ENCODE results near the gene TICAM1. TPM values are rescaled to one million over a fixed set of nuclear protein-coding genes. Genes with fewer than 3 reads are reported as not detected.
"Not testable (repeated sequence)": the region's sequence is repeated elsewhere in the genome, so short reads cannot be mapped to it uniquely, and the experiment has no call there.

Gene TICAM1
- total RNA-seq, 1 experiment from 2014 or later = 0.48 TPM

DNA sequence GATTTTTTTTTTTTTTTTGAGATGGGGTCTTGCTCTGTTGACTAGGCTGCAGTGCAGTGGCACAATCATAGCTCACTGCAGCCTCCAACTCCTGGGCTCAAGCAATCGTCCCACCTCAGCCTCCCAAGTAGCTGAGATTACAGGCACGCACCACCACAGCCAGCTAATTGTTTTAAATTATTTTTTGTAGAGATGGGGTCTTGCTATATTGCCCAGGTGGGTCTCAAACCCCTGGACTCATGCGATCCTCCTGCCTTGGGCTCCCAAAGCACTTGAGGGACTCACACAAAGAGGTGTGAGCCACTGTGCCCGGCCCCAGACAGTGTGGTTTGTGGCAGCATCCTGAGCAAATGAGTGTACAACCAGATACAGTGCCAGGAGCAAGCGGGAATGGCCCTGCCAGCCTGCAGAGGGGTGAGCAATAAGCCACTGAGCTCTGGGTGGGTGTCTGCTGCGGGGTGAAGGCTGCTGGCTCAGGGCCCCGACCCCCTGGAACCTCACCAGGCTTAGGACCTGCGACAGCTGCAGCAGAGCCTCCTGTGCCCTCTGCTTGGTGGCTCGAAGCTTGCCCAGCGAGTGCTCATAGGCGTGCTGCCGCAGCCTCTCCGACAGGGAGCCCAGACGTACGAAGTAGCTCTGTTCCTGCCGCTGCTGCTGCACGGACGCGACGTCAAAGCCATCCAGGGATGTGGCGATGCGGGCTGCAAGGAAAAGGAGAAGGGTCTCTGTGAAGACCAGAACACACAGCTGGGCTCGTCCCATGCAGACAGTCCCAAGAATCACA lies 15.9 kb upstream of the TICAM1 start:
- Histone ChIP-seq H2BK12ac (ENCODE audit: insufficient read length, low read depth, low read length) (no peak overlapping the region), H3K27me3 (ENCODE audit: insufficient read depth, low read length) (no peaks in the 10 kb centered on the region), H3K79me2 (ENCODE audit: insufficient read depth, low read length) (no peaks in the 10 kb centered on the region), H3K23me2 (ENCODE audit: insufficient read length, low read depth, low read length, poor library complexity, severe bottlenecking) (no peaks in the 10 kb centered on the region), H3K4ac (ENCODE audit: low read depth, low read length) (no peak overlapping the region), H3K9ac (ENCODE audit: extremely low read depth, insufficient read length, low read length) (no peak overlapping the region), H3K9me3 (ENCODE audit: control insufficient read depth, low read depth, low read length) (no peaks in the 10 kb centered on the region), H2BK20ac (ENCODE audit: low read depth, low read length, poor library complexity, severe bottlenecking) (no peak overlapping the region), H2BK120ac (ENCODE audit: low read depth, low read length, poor library complexity, severe bottlenecking) (no peak overlapping the region), H4K5ac (ENCODE audit: insufficient read length, low read depth, low read length) (no peak overlapping the region), H2AK5ac (ENCODE audit: insufficient read length, low read length) (no peak overlapping the region), H3T11ph (ENCODE audit: low read length) (no peak overlapping the region), H2BK15ac (ENCODE audit: low read depth, low read length) (no peak overlapping the region), H3K4me2 (ENCODE audit: insufficient read depth, insufficient read length, low read length) (no peak overlapping the region), H3K23ac (ENCODE audit: insufficient read length, low read depth, low read length) (no peak overlapping the region), H3K56ac (ENCODE audit: insufficient read length, low read depth, low read length) (no peak overlapping the region), H2BK5ac (ENCODE audit: insufficient read length, low read length) (no peak overlapping the region), H3K14ac (ENCODE audit: insufficient read depth, low read length) (no peak overlapping the region), H4K8ac (replicated peaks; ENCODE audit: insufficient read length, low read depth, low read length) (no peak overlapping the region), H2AFZ (ENCODE audit: low read length) (no peak overlapping the region), H3K4me1 (ENCODE audit: insufficient read depth, low read length) (no peaks in the 10 kb centered on the region), H3K27ac (ENCODE audit: insufficient read length, low read depth, low read length) (no peak overlapping the region), H3K79me1 (ENCODE audit: insufficient read depth, low read depth, low read length, poor library complexity, severe bottlenecking) (no peaks in the 10 kb centered on the region), H4K20me1 (ENCODE audit: control insufficient read depth, insufficient read depth, insufficient read length) (no peaks in the 10 kb centered on the region), H3K18ac (ENCODE audit: insufficient read length, low read depth, low read length) (no peak overlapping the region), H4K91ac (ENCODE audit: insufficient read length, low read depth, low read length) (no peak overlapping the region)
- H3K9me3 Mint-ChIP-seq = no peaks in the 10 kb centered on the region
- H3K4me1 Mint-ChIP-seq = no peaks in the 10 kb centered on the region
- WGBS (ENCODE audit: extremely low coverage, insufficient read length, low lambda C conversion rate) = no CpG with 5 or more reads among the region's 23 CpGs
- H3K27ac Mint-ChIP-seq = no peak overlapping the region
- peaks cover 1% of the 10 kb centered on the region; the same call in 1 of the 2 replicates for H3K27me3 Mint-ChIP-seq (ENCODE audit: low read depth)
- H3K4me3 Mint-ChIP-seq = no peak overlapping the region
- TF ChIP-seq, protein P1, sequence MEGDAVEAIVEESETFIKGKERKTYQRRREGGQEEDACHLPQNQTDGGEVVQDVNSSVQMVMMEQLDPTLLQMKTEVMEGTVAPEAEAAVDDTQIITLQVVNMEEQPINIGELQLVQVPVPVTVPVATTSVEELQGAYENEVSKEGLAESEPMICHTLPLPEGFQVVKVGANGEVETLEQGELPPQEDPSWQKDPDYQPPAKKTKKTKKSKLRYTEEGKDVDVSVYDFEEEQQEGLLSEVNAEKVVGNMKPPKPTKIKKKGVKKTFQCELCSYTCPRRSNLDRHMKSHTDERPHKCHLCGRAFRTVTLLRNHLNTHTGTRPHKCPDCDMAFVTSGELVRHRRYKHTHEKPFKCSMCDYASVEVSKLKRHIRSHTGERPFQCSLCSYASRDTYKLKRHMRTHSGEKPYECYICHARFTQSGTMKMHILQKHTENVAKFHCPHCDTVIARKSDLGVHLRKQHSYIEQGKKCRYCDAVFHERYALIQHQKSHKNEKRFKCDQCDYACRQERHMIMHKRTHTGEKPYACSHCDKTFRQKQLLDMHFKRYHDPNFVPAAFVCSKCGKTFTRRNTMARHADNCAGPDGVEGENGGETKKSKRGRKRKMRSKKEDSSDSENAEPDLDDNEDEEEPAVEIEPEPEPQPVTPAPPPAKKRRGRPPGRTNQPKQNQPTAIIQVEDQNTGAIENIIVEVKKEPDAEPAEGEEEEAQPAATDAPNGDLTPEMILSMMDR (conservative IDR thresholded peaks at IDR 0.05) = no peak
- no peak for DNase-seq
- H3K36me3 Mint-ChIP-seq (ENCODE audit: insufficient read depth in 1 of 3, low read depth in 3 of 3) = peaks cover 26 to 68% (median 65%) of the 10 kb centered on the region in 3 experiments

DNA sequence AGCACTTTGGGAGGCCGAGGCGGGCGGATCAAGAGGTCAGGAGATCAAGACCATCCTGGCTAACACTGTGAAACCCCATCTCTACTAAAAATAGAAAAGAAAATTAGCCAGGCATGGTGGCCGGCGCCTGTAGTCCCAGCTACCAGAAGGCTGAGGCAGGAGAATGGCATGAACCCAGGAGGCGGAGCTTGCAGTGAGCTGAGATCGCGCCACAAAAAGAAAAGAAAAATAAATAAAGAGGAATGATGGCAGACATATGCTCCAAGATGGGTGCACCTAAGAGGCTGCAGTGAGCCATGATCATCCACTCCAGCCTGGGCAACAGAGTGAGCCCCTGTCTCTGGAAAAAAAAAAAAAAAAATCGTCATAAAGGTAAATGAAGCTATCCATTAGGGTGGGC lies 14.5 kb upstream of the TICAM1 start:
- no CpG with 5 or more reads among the region's 9 CpGs for WGBS (ENCODE audit: extremely low coverage, insufficient read length, low lambda C conversion rate)
- H3K9ac ChIP-seq (ENCODE audit: extremely low read depth, insufficient read length, low read length); H3K23me2 ChIP-seq (ENCODE audit: insufficient read length, low read depth, low read length, poor library complexity, severe bottlenecking); H3K56ac ChIP-seq (ENCODE audit: insufficient read length, low read depth, low read length); H4K91ac ChIP-seq (ENCODE audit: insufficient read length, low read depth, low read length); H4K5ac ChIP-seq (ENCODE audit: insufficient read length, low read depth, low read length); H2BK12ac ChIP-seq (ENCODE audit: insufficient read length, low read depth, low read length); H3T11ph ChIP-seq (ENCODE audit: low read length); H2BK15ac ChIP-seq (ENCODE audit: low read depth, low read length); H4K8ac ChIP-seq (replicated peaks; ENCODE audit: insufficient read length, low read depth, low read length); H3K4ac ChIP-seq (ENCODE audit: low read depth, low read length); H3K27me3 Mint-ChIP-seq (ENCODE audit: low read depth); H3K79me2 ChIP-seq (ENCODE audit: insufficient read depth, low read length); H4K20me1 ChIP-seq (ENCODE audit: control insufficient read depth, insufficient read depth, insufficient read length); H2AK5ac ChIP-seq (ENCODE audit: insufficient read length, low read length); H3K23ac ChIP-seq (ENCODE audit: insufficient read length, low read depth, low read length); H3K4me2 ChIP-seq (ENCODE audit: insufficient read depth, insufficient read length, low read length); H3K4me1 Mint-ChIP-seq; H3K4me1 ChIP-seq (ENCODE audit: insufficient read depth, low read length); H3K27me3 ChIP-seq (ENCODE audit: insufficient read depth, low read length); H3K14ac ChIP-seq (ENCODE audit: insufficient read depth, low read length); H3K27ac ChIP-seq (ENCODE audit: insufficient read length, low read depth, low read length); H3K9me3 Mint-ChIP-seq; H2BK5ac ChIP-seq (ENCODE audit: insufficient read length, low read length); H3K79me1 ChIP-seq (ENCODE audit: insufficient read depth, low read depth, low read length, poor library complexity, severe bottlenecking); H2AFZ ChIP-seq (ENCODE audit: low read length); H2BK120ac ChIP-seq (ENCODE audit: low read depth, low read length, poor library complexity, severe bottlenecking); H3K18ac ChIP-seq (ENCODE audit: insufficient read length, low read depth, low read length); H3K27ac Mint-ChIP-seq; H2BK20ac ChIP-seq (ENCODE audit: low read depth, low read length, poor library complexity, severe bottlenecking); DNase-seq; H3K4me3 Mint-ChIP-seq; H3K9me3 ChIP-seq (ENCODE audit: control insufficient read depth, low read depth, low read length): not testable (repeated sequence)
- peaks cover 29 to 71% (median 65%) of the 10 kb centered on the region in 3 experiments for H3K36me3 Mint-ChIP-seq (ENCODE audit: insufficient read depth in 1 of 3, low read depth in 3 of 3)
